Upper lobe of left lung (tissue), 4 donors: Measurements from ENCODE around the gene MYO18A.

ENCODE experiments used
- CTCF ChIP-seq, 6 experiments: fragments of 450-650 bp in 4 of 6; fragments of 200-600 bp in 2 of 6; sonication (generic) in 2 of 6; IDR thresholded peaks; one replicate each; pipeline ENCODE4 v1.5.1; 2016 to 2019; ENCODE audit warnings: antibody characterized with exemption in 6 of 6
- POLR2A ChIP-seq, 4 donors: fragments of 450-650 bp; IDR thresholded peaks; one replicate each; pipeline ENCODE4 v1.5.1; 2016 to 2017; ENCODE audit warnings: antibody characterized with exemption in 4 of 4, mild to moderate bottlenecking in 2 of 4

GRCh38 chr17:29138184-29138955 is 41.8 kb downstream of the MYO18A start:
- no peak for TF ChIP-seq CTCF (IDR thresholded peaks at IDR 0.05)
- TF ChIP-seq POLR2A (IDR thresholded peaks at IDR 0.05) = no peak
